AG04449 (cell line): ENCODE measurements around the gene RNF144A.

Experiments used
- CTCF ChIA-PET: fragments of 350-600 bp; formaldehyde crosslinking; extraction: SDS; loops from one replicate; lab custom pipeline; 2021; ENCODE audit warnings: antibody characterized with exemption; lab: Yijun Ruan, JAX
- POLR2A ChIA-PET: fragments of 400-600, 350-600 bp; formaldehyde crosslinking; extraction: SDS; loops from one replicate; lab custom pipeline; 2020; ENCODE audit warnings: antibody characterized with exemption, inconsistent platforms; lab: Yijun Ruan, JAX
- DNase-seq: peaks from one replicate; pipeline ENCODE4 v3.0.0-alpha.2; 2010; ENCODE audit warnings: low read depth, low spot score
- H3K4me3 ChIP-seq: 2 replicates; pipeline ENCODE4 v1.5.1; 2011; ENCODE audit warnings: low read depth, mild to moderate bottlenecking, control low read depth, low read length
- TF ChIP-seq, protein P1 (sequence below): IDR thresholded peaks from one replicate; pipeline ENCODE4 v1.5.1; 2011; ENCODE audit warnings: mild to moderate bottlenecking, moderate library complexity, low read length, control low read depth, inconsistent platforms; ENCODE audit not compliant: insufficient read depth; ENCODE audit errors: missing control alignments

RNF144A gene

DNA sequence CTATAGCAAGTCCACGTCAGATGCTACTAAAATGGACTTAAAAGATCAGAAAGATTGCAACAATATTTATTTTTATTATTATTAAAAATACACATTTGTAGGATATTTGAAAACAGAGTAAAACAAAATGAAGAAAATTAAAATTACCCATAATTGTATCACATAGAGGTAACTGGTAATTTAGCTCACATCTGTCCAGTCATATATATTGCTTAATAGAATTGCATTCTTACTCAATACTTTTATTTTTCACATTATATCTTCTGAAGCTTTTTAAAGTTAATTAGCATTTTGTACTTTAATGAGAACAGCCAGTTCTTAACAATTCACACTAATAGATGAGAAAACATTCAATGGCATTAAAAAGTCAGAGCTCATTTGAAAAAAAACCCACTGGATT, 11.5 kb upstream of the RNF144A start:
- POLR2A ChIA-PET, result no interaction called here
- CTCF ChIA-PET, result interaction anchor here (1.2 to 2.1 kb wide), 3 partner anchors 9 to 138 kb away, joined by 3 to 8 read pairs (median 3); partner anchors contain the start of gene RNF144A

DNA sequence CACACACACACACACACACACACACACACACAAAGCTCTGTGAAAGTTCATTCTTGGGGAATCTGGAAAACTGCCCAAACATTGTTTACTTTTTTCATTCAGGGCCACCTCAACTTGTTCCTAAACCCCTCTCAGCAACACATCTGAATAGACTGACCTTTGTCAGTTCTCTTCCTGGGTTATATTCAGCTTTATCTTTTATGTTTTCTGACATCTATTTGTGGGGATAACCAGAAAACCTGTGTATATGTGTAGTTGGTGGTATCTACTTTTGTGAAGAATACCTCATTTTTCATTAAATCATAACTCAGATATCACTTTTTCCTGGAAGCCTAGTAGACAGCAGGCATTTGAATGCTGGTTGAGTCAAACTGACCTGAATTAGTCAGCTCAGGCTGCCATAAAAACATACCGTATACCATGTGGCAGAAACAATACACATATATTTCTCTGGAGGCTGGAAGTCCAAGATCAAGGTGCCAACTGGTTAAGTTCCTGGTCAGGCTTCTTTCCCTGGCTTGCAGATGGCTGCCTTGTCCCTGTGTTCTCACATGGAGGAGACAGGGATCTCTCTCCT, 11.0 kb upstream of the RNF144A start:
- TF ChIP-seq, protein P1, sequence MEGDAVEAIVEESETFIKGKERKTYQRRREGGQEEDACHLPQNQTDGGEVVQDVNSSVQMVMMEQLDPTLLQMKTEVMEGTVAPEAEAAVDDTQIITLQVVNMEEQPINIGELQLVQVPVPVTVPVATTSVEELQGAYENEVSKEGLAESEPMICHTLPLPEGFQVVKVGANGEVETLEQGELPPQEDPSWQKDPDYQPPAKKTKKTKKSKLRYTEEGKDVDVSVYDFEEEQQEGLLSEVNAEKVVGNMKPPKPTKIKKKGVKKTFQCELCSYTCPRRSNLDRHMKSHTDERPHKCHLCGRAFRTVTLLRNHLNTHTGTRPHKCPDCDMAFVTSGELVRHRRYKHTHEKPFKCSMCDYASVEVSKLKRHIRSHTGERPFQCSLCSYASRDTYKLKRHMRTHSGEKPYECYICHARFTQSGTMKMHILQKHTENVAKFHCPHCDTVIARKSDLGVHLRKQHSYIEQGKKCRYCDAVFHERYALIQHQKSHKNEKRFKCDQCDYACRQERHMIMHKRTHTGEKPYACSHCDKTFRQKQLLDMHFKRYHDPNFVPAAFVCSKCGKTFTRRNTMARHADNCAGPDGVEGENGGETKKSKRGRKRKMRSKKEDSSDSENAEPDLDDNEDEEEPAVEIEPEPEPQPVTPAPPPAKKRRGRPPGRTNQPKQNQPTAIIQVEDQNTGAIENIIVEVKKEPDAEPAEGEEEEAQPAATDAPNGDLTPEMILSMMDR, result no peak
- ChIA-PET POLR2A (no interaction called here), CTCF (interaction anchor here (1.2 to 2.1 kb wide), 4 partner anchors 9 to 138 kb away, joined by 3 to 10 read pairs (median 6); partner anchors contain the start of gene RNF144A)
- no peak for DNase-seq
- H3K4me3 ChIP-seq, result no peak overlapping the region

More for the DNA sequence above, 11.5 kb upstream of the RNF144A start:
- no peak overlapping the region for H3K4me3 ChIP-seq
- TF ChIP-seq, protein P1, result no peak
- no peak for DNase-seq

DNA sequence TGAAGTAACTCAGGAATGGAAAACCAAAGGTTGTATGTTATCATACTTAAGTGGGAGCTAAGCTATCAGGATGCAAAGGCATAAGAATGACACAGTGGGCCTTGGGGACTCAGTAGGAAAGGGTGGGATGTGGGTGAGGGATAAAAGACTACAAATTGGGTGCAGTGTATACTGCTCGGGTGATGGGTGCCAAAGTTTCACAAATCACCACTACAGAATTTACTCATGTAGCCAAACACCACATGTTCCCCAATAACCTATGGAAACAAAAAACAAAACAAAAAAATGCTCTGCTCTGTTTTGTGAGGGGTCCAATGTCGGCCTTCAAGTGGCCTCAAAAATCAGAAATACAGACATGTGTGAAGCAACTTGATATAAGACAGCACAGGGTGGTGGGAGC, 8.9 kb upstream of the RNF144A start:
- POLR2A ChIA-PET, result no interaction called here
- TF ChIP-seq, protein P1, result no peak

DNA sequence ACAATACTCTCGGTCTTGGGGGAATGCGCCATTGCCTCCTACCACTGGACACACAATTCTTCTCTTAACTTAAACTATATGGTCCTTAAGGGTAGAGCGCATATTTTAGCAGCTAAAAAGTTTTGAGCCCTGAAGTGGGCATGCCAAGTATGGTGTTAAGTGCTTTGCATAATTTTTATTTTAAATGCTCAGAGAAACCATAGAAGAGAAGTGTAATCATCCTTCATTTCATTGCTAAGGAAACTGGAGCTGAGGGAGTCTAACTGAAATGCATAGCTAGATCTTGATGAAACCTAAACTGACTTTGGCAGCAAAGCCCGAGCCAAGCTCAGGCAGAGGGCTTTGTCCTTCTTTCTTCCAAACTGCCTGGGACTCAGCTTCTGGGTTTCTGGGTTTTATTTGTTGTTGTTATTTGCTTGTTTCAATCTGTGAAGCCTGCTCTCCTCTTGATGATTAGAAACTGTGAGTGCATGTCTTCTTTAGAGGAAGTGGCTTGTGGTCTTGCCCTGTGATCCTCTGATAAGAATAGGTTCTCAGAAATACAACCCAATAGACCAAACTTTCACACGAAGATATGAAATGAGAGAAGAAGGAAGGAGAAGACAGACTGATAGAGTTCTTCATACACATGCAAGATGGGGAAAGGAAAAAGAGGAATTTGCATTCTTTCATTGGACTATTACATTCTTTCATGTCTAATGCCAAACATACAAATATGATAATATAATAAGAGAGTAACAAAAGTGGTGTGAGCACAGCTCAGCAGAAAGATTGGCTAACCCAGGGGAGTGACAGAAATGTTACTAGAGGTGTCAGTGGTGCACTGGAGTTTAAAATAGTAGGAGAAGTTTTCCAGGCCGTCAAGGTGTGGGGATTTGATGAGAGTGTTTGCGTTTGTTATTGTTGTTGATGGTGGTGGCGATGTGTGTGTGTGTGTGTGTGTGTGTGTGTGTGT, 7.5 kb upstream of the RNF144A start:
- ChIA-PET CTCF (interaction anchor here (0.7 to 1.4 kb wide), 2 partner anchors 12 to 136 kb away, joined by 3 read pairs; no protein-coding TSS in a partner anchor), POLR2A (no interaction called here)
- no peak overlapping the region for H3K4me3 ChIP-seq
- no peak for DNase-seq
- TF ChIP-seq, protein P1, result no peak

More for the DNA sequence above, 8.9 kb upstream of the RNF144A start:
- DNase-seq, result no peak
- no peak overlapping the region for H3K4me3 ChIP-seq
- CTCF ChIA-PET, result interaction anchor here (1.7 kb wide), 2 partner anchors 8 to 11 kb away, joined by 6 to 10 read pairs; no protein-coding TSS in a partner anchor

DNA sequence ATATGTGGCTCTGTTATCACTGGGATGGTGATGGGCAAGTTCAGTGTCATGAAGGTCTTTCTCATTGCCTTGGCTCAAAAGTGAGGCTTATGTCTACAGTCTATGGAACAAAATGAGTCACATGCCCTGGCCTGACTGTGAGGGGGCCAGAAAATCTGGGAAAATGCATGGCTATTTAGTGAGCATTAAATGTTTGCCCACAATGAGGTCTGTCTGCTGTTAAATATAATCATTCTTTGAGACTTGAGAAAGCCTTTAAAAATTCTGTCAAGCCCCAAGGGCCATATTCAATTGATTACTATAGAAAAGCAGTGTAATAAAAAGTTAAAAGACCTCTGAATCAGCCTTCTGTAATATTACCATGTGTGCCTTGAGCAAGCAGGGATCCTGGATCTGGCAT, 5.5 kb upstream of the RNF144A start:
- POLR2A ChIA-PET, result no interaction called here
- DNase-seq, result no peak
- TF ChIP-seq, protein P1, result no peak
- H3K4me3 ChIP-seq, result no peak overlapping the region
- CTCF ChIA-PET, result interaction anchor here (1.2 kb wide), 1 partner anchor 133 kb away, joined by 6 read pairs; no protein-coding TSS in a partner anchor
